GM18499 (cell line): Measurements from ENCODE around the gene STK36.

Experiments
- ATAC-seq: cut with Tn5 transposase; IDR thresholded peaks from one replicate; pipeline ENCODE4 v1.9.1; 2021; ENCODE audit warnings: moderate number of reproducible peaks; ENCODE audit not compliant: insufficient read depth, unreplicated experiment

STK36 gene

GRCh38 chr2:218743068-218743467 lies 71.2 kb downstream of the STK36 start:
- ATAC-seq = no peak

DNA sequence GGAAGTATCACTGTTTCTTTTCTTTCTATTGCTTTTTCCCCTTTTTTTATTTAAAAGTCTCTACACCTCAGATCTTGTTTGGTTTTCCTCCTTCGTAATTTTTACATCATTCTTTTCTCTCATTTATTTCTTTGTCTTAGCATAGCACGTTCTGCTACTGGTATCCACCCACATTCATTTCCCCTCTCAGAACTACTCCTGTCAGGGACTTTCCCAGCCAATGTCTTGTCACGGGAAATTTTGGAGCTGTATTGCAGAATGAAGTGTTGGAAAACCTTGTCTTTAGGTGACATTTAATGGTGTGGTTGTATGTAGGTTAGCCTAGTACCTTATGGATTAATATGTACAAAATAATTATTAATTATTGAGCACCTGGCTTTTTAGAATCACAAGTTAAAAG lies 72.7 kb downstream of the STK36 start:
- no peak for ATAC-seq

GRCh38 chr2:218745160-218745558 lies 73.3 kb downstream of the STK36 start:
- no peak for ATAC-seq

- ATAC-seq = no peak
Observed at GRCh38 chr2:218745559-218746469, 73.9 kb downstream of the STK36 start.

DNA sequence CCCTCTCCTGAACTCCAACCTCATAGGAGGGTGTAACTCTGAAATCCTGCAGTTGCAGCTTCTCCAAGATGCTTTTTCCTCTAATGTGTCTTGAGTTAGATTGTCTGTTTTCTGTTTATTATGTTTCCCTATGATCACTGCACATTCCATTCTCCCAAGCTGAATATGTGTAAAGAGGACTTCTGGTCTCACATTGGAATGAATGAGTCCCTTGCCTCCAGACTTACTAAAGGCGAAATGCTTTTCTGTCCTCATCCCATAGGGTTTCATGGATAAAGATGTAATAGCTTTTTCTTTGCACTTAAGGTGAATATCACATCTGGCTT lies 74.5 kb downstream of the STK36 start:
- no peak for ATAC-seq

DNA sequence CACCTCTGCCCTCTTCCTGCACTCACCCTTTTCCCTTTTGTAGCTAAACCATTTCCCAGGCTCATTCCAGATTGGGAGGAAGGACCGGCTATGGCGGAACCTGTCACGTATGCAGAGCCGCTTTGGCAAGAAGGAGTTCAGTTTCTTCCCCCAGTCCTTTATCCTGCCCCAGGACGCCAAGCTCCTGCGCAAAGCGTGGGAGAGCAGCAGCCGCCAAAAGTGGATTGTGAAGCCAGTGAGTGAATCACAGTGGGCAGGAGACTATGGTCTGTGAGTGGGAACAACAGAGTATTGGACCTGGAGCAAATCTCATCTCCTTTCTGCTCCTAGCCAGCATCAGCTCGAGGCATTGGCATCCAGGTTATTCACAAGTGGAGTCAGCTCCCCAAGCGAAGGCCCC lies 75.1 kb downstream of the STK36 start:
- ATAC-seq = no peak

GRCh38 chr2:218748741-218749441 lies 77.0 kb downstream of the STK36 start:
- no peak for ATAC-seq
